HL-60 (cell line): ENCODE measurements around the gene GOLPH3.

Source experiments
- DNase-seq, 2 experiments: peaks; one replicate each; pipeline ENCODE4 v3.0.0-alpha.2; 2010 to 2020; ENCODE audit warnings: low read depth in 1 of 2, low spot score in 1 of 2
- H3K27ac ChIP-seq: fragments of 250-450 bp; sonication (Bioruptor Pico); replicated peaks from 2 replicates; pipeline ENCODE4 v1.5.1; 2020; ENCODE audit warnings: mild to moderate bottlenecking, moderate library complexity
- H3K27me3 ChIP-seq: fragments of 250-450 bp; sonication (Bioruptor Pico); 2 replicates; pipeline ENCODE4 v1.5.1; 2021; ENCODE audit warnings: mild to moderate bottlenecking, moderate library complexity; ENCODE audit not compliant: insufficient read depth, poor library complexity, severe bottlenecking
- H3K4me3 ChIP-seq: replicated peaks from 2 replicates; pipeline ENCODE4 v1.5.1; 2011; ENCODE audit warnings: mild to moderate bottlenecking, control low read depth, low read length; ENCODE audit not compliant: insufficient read depth
- CTCF ChIP-seq: IDR thresholded peaks from one replicate; pipeline ENCODE4 v1.5.1; 2011; ENCODE audit warnings: low read length, control low read depth, inconsistent platforms; ENCODE audit not compliant: insufficient read depth
- GABPA ChIP-seq: IDR thresholded peaks from 2 replicates; pipeline ENCODE4 v1.6.1; 2012; ENCODE audit warnings: low read depth
- POLR2AphosphoS5 ChIP-seq: IDR thresholded peaks from 2 replicates; pipeline ENCODE4 v1.6.1; 2012; ENCODE audit warnings: low read depth
- SPI1 ChIP-seq: IDR thresholded peaks from 2 replicates; pipeline ENCODE4 v1.6.1; 2012; ENCODE audit warnings: low read depth, mild to moderate bottlenecking, borderline replicate concordance
- TF ChIP-seq, protein P1 (sequence below): IDR thresholded peaks from 2 replicates; pipeline ENCODE4 v1.6.1; 2012; ENCODE audit warnings: low read depth; ENCODE audit not compliant: insufficient replicate concordance

Gene GOLPH3

GRCh38 chr5:32157078-32157477, 17.0 kb downstream of the GOLPH3 start:
- TF ChIP-seq POLR2AphosphoS5 (no peak), GABPA (no peak), CTCF (no peak), SPI1 (no peak)
- TF ChIP-seq, protein P1, sequence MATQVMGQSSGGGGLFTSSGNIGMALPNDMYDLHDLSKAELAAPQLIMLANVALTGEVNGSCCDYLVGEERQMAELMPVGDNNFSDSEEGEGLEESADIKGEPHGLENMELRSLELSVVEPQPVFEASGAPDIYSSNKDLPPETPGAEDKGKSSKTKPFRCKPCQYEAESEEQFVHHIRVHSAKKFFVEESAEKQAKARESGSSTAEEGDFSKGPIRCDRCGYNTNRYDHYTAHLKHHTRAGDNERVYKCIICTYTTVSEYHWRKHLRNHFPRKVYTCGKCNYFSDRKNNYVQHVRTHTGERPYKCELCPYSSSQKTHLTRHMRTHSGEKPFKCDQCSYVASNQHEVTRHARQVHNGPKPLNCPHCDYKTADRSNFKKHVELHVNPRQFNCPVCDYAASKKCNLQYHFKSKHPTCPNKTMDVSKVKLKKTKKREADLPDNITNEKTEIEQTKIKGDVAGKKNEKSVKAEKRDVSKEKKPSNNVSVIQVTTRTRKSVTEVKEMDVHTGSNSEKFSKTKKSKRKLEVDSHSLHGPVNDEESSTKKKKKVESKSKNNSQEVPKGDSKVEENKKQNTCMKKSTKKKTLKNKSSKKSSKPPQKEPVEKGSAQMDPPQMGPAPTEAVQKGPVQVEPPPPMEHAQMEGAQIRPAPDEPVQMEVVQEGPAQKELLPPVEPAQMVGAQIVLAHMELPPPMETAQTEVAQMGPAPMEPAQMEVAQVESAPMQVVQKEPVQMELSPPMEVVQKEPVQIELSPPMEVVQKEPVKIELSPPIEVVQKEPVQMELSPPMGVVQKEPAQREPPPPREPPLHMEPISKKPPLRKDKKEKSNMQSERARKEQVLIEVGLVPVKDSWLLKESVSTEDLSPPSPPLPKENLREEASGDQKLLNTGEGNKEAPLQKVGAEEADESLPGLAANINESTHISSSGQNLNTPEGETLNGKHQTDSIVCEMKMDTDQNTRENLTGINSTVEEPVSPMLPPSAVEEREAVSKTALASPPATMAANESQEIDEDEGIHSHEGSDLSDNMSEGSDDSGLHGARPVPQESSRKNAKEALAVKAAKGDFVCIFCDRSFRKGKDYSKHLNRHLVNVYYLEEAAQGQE, result no peak
- no peak for DNase-seq
- H3K4me3 ChIP-seq, result no peak overlapping the region
- no peak overlapping the region for H3K27ac ChIP-seq
- no peaks in the 10 kb centered on the region for H3K27me3 ChIP-seq

DNA sequence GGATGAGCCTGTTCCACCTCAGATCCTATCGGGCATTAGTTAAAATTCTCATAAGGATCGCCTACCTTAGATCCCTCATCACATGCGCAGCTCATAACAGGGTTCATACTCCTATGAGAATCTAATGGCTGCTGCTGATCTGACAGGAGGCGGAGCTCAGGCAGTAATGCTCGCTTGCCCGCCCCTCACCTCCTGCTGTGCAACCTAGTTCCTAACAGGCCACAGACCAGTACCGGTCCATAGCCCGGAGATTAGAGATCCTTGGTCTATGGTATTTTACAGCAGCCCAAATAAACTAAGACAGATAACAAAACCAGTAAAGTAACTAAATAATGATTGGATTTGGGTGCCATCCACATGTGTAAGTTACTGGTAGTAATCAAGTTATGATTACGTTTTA, 17.5 kb downstream of the GOLPH3 start:
- no peak for TF ChIP-seq GABPA
- no peak for TF ChIP-seq CTCF
- no peak for TF ChIP-seq POLR2AphosphoS5
- no peak for TF ChIP-seq SPI1
- no peaks in the 10 kb centered on the region for H3K27me3 ChIP-seq
- no peak overlapping the region for H3K4me3 ChIP-seq
- no peak overlapping the region for H3K27ac ChIP-seq
- no peak for DNase-seq

- no peak for DNase-seq
- Histone ChIP-seq H3K27ac (no peak overlapping the region), H3K4me3 (no peak overlapping the region), H3K27me3 (no peaks in the 10 kb centered on the region)
- TF ChIP-seq, protein P1, result no peak
- TF ChIP-seq SPI1 (no peak), POLR2AphosphoS5 (no peak), CTCF (no peak)
Observed at GRCh38 chr5:32155211-32155610, 18.9 kb downstream of the GOLPH3 start.

- no peaks in the 10 kb centered on the region for H3K27me3 ChIP-seq
- TF ChIP-seq CTCF (no peak), POLR2AphosphoS5 (no peak), GABPA (no peak), SPI1 (no peak)
- TF ChIP-seq, protein P1, result no peak
- no peak overlapping the region for H3K27ac ChIP-seq
Observed at GRCh38 chr5:32153723-32154122, 20.4 kb downstream of the GOLPH3 start.

More at GRCh38 chr5:32153723-32154122, 20.4 kb downstream of the GOLPH3 start:
- H3K4me3 ChIP-seq, result no peak overlapping the region
- DNase-seq, result no peak
